ENCODE measurements around the gene ITPR2.

Gene ITPR2

GRCh38 chr12:26580619-26581018 lies 252.4 kb downstream of the ITPR2 start:
- H2AFZ ChIP-seq (ENCODE audit: low read depth, low read length), result no peak overlapping the region
- TF ChIP-seq EZH2phosphoT487 (IDR thresholded peaks at IDR 0.05; ENCODE audit: low read depth), result no peak
- TF ChIP-seq CTCF (IDR thresholded peaks at IDR 0.05; ENCODE audit: low read depth, low read length), result no peak
- H3K4me2 ChIP-seq (ENCODE audit: low read length), result no peak overlapping the region
- peaks cover 2% of the 10 kb centered on the region for H3K36me3 ChIP-seq (replicated peaks; ENCODE audit: low read depth, low read length)
- H3K9ac ChIP-seq (ENCODE audit: low read length), result no peak overlapping the region
- no peak overlapping the region for H3K4me3 ChIP-seq (ENCODE audit: low read length)
- H4K20me1 ChIP-seq (ENCODE audit: insufficient read depth, low read length), result peaks cover 8% of the 10 kb centered on the region
- H3K9me3 ChIP-seq (ENCODE audit: insufficient read depth, low read length), result no peaks in the 10 kb centered on the region
- no peaks in the 10 kb centered on the region for H3K79me2 ChIP-seq (ENCODE audit: low read length)
- H3K27ac ChIP-seq (ENCODE audit: low read length), result no peak overlapping the region
- H3K27me3 ChIP-seq (ENCODE audit: low read depth, low read length), result no peaks in the 10 kb centered on the region
- H3K4me1 ChIP-seq (ENCODE audit: low read length), result peaks cover 15% of the 10 kb centered on the region

DNA sequence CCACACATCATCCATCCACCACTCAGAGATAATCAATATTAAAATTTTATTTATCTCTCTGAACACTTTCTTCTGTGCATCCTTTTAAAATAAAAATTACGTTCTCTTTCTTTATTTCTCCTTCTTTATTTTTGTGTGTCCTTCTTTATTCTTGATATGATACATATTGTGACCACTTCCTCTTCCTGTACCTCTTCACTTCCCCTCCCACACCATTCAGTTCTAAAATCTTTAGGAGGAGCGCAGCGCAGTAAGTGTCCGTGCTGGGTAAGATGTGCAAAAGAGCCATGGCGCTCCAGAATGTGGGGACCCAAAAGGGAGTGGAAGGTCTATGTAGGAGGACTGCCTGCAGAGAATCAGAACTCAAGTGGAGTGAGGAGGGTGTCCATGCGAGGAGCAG lies 256.7 kb downstream of the ITPR2 start:
- Histone ChIP-seq H2AFZ (ENCODE audit: low read depth, low read length) (no peak overlapping the region), H3K4me2 (ENCODE audit: low read length) (peak overlapping the region; percentile 36; the same call in 1 of the 2 replicates), H3K4me1 (ENCODE audit: low read length) (peaks cover 19% of the 10 kb centered on the region), H3K9ac (ENCODE audit: low read length) (no peak overlapping the region), H3K27me3 (ENCODE audit: low read depth, low read length) (no peaks in the 10 kb centered on the region), H3K36me3 (replicated peaks; ENCODE audit: low read depth, low read length) (peaks cover 9% of the 10 kb centered on the region), H3K9me3 (ENCODE audit: insufficient read depth, low read length) (no peaks in the 10 kb centered on the region), H3K27ac (ENCODE audit: low read length) (no peak overlapping the region), H3K79me2 (ENCODE audit: low read length) (no peaks in the 10 kb centered on the region), H4K20me1 (ENCODE audit: insufficient read depth, low read length) (peaks cover 8% of the 10 kb centered on the region), H3K4me3 (ENCODE audit: low read length) (no peak overlapping the region)
- TF ChIP-seq EZH2phosphoT487 (IDR thresholded peaks at IDR 0.05; ENCODE audit: low read depth), result no peak
- no peak for TF ChIP-seq CTCF (IDR thresholded peaks at IDR 0.05; ENCODE audit: low read depth, low read length)

DNA sequence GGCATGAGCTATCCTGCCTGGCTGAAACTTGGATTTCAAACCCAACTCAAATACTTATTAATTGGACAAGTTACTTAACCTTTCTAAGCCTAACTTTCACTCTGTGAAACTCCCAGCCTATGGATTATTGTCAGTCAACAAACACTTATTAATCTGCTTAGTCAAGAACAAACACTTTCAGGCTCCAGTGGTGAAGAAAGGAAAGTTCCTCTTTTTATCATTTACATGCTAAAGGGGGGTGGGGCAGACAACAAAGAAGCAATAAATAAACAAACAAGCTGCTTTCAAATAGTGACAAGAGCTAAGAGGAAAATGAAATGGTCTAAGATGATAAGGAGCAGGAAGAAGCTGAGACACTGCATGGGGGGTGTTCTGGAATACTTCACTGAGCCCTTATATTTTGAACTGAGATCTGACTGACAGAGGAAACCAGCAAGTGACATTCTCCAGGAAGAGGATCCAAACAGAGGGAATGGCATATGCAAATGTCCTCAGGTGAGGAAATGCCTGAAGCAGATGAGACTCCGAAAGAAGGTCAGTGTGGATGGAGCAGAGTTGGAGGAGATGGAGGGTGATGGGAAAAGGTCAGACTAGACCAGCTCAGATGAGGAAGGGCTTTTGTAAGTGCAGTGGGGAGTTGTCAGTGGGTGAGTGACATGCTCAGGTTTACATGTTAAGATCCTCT lies 259.6 kb downstream of the ITPR2 start:
- H3K4me2 ChIP-seq (ENCODE audit: low read length), result no peak overlapping the region

DNA sequence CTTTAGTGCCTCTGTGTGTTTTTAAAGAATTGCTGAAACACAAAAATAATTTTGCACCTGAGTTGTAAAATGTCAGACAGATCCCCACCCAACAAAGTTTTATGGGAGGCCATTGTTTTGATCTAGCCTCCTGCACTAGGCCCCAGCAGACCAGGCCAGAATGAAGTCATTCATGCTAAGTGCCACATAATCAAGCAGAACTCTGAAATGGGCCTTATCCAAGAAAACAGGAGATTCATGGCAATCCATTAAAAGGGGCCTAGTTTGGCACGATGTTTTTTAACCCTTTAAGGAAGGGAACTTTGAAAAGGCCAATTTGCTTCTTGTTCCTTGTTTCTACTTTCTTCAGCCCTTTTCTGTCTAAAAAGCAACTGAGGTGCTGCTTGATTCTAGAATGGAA lies 260.9 kb downstream of the ITPR2 start:
- no peak overlapping the region for H3K4me2 ChIP-seq (ENCODE audit: low read length)
- peaks cover 8% of the 10 kb centered on the region for H4K20me1 ChIP-seq (ENCODE audit: insufficient read depth, low read length)
- H3K9me3 ChIP-seq (ENCODE audit: insufficient read depth, low read length), result no peaks in the 10 kb centered on the region
- TF ChIP-seq CTCF (IDR thresholded peaks at IDR 0.05; ENCODE audit: low read depth, low read length), result no peak
- H2AFZ ChIP-seq (ENCODE audit: low read depth, low read length), result no peak overlapping the region
- no peak overlapping the region for H3K9ac ChIP-seq (ENCODE audit: low read length)
- peaks cover 19% of the 10 kb centered on the region for H3K4me1 ChIP-seq (ENCODE audit: low read length)
- H3K27me3 ChIP-seq (ENCODE audit: low read depth, low read length), result no peaks in the 10 kb centered on the region
- no peak overlapping the region for H3K27ac ChIP-seq (ENCODE audit: low read length)
- no peaks in the 10 kb centered on the region for H3K79me2 ChIP-seq (ENCODE audit: low read length)
- H3K4me3 ChIP-seq (ENCODE audit: low read length), result no peak overlapping the region
- H3K36me3 ChIP-seq (replicated peaks; ENCODE audit: low read depth, low read length), result peaks cover 10% of the 10 kb centered on the region

More for the DNA sequence above, 259.6 kb downstream of the ITPR2 start:
- Histone ChIP-seq H2AFZ (ENCODE audit: low read depth, low read length) (no peak overlapping the region), H4K20me1 (ENCODE audit: insufficient read depth, low read length) (peaks cover 8% of the 10 kb centered on the region), H3K27me3 (ENCODE audit: low read depth, low read length) (no peaks in the 10 kb centered on the region), H3K9ac (ENCODE audit: low read length) (no peak overlapping the region), H3K4me3 (ENCODE audit: low read length) (no peak overlapping the region), H3K4me1 (ENCODE audit: low read length) (peaks cover 19% of the 10 kb centered on the region), H3K27ac (ENCODE audit: low read length) (no peak overlapping the region), H3K79me2 (ENCODE audit: low read length) (no peaks in the 10 kb centered on the region), H3K36me3 (replicated peaks; ENCODE audit: low read depth, low read length) (peaks cover 7% of the 10 kb centered on the region), H3K9me3 (ENCODE audit: insufficient read depth, low read length) (no peaks in the 10 kb centered on the region)
- TF ChIP-seq EZH2phosphoT487 (IDR thresholded peaks at IDR 0.05; ENCODE audit: low read depth) (no peak), CTCF (IDR thresholded peaks at IDR 0.05; ENCODE audit: low read depth, low read length) (no peak)

Measured in OCI-LY3 (cell line).